GM21786 (cell line): ENCODE data around the gene GIT1.
A peak's percentile ranks its signal among the peaks of the same experiment; 100 is the strongest.

Experiments
- ATAC-seq: cut with Tn5 transposase; IDR thresholded peaks from one replicate; pipeline ENCODE4 v1.9.1; 2021; ENCODE audit not compliant: unreplicated experiment

GIT1 gene, protein sequence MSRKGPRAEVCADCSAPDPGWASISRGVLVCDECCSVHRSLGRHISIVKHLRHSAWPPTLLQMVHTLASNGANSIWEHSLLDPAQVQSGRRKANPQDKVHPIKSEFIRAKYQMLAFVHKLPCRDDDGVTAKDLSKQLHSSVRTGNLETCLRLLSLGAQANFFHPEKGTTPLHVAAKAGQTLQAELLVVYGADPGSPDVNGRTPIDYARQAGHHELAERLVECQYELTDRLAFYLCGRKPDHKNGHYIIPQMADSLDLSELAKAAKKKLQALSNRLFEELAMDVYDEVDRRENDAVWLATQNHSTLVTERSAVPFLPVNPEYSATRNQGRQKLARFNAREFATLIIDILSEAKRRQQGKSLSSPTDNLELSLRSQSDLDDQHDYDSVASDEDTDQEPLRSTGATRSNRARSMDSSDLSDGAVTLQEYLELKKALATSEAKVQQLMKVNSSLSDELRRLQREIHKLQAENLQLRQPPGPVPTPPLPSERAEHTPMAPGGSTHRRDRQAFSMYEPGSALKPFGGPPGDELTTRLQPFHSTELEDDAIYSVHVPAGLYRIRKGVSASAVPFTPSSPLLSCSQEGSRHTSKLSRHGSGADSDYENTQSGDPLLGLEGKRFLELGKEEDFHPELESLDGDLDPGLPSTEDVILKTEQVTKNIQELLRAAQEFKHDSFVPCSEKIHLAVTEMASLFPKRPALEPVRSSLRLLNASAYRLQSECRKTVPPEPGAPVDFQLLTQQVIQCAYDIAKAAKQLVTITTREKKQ

DNA sequence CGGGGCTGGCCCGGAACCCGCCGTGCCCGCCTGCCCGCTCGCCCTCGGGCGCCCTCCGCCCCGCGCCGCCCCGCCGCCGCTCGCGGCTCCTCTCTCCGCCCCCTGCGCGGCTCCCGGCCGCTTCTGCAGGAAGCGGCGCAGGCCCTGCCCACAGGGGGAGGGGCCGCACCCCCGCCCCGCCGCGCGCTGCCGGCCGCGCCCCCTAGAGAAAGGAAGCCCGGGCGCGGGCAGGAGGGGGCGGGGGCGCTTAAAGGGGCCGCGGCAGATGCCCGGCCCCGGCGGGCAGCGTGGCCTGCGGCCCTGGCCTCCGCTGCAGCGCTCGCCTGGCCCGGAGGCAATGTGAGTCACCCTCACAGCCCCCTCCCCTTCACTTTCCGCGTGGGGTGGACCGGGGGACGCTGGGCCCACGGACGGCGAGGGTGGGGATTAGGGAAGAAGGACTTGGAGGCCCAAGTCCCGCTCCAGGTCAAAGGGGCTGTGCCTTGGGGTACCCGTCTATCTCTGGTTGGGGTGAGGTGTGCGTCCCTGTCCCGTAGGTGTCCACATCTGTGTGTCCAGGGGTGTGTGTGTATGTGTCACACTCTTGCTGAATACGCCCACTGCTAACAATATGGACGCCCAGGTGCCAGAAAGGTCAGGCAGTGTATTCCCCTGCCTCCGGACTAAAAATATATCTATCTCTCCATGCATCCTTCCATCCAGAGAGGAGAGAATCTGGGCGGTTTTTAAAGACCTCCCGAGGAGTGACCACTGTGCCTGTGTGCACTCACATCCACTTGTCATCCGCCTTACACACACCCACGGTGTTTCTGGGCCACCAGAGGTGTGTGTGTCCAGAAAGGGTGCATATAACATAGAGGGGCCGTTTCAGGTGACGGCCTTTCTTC is at the start of gene GIT1:
TSS of gene GIT1 (minus strand) at position 125 of the 887 bp plus-strand sequence. CDS start 270 bp downstream, outside the sequence.
- ATAC-seq, result no peak

DNA sequence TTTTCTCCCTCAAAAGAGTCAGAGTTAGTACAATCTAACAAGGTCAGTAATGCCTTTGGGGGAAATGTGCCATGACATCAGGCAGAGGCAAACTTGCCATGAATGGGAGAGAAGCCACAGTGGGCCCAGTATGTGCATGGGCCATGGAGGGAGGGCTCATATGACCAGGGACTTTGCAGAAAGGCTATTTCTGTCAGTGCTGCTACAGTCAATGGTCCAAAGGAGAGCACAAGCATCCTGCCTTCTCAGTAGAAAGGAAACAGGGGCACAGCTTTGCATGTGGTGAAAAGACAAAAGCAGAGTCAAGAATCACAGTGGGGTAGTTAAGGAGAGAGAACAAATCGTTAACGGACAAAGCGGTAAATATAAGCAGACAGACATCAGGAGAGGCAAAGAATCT is 44.4 kb upstream of the GIT1 start:
- no peak for ATAC-seq

DNA sequence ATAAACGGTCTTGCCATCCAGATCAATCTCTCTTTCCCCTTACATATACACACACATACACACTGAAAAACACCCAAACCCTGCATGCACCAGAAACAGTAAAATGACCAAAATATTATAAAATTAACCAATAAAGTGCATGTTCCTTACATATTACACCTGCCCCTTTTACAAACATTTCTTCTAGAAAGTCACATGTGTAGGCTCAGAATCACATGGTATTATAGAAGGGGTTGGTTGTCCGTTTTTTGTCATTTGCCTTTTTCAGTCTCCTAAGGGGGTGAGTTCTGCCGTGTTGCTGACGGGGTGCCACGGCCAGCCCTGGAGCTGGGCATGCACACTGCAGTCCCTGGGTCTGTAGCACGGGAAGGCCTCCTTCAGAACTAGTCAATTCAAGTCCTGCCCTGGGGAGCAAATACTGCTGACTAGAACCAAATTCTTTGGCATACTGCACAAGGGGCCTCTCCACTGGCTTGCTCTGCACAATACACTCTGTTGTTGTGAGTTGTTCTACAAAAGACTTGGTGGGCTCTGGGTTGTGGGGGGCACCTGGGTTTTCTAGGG is 41.3 kb upstream of the GIT1 start:
- no peak for ATAC-seq

DNA sequence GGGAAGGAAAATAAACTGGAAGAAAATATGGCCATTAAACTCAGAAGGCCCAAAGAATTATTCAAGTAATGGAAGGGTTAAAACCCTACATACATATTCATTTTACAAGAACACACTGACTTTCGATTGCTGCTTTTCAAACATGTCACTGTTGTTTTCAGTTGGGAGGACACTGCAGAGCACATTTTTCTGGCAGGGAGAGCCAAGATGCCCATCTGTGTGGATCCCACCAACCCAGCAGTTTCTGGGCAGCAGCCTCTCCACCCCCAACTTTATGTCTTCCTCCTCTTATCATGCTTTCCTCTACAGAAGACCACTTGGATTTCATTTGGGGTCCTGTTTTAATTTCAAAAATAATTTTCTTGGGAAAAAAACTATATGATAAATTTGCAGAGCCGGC is 40.4 kb upstream of the GIT1 start:
- no peak for ATAC-seq

DNA sequence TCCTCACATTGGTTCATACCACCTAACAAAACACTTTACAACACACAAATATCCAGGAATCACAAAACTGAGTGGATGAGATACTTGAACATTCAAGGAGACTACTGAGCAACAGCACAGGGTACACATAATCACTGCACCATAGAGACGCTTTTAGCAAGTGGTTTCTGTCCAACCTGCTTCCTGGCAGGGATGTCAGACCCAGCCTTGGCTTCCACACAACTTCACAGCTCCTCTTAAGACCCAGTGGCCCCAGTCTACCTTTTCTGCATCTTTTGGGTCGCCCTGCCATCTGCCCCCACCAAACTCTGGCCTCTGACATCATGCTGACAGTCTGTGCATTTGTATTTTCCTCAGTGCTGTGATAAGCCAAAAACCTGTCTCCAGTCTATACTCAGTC is 39.2 kb upstream of the GIT1 start:
- no peak for ATAC-seq

DNA sequence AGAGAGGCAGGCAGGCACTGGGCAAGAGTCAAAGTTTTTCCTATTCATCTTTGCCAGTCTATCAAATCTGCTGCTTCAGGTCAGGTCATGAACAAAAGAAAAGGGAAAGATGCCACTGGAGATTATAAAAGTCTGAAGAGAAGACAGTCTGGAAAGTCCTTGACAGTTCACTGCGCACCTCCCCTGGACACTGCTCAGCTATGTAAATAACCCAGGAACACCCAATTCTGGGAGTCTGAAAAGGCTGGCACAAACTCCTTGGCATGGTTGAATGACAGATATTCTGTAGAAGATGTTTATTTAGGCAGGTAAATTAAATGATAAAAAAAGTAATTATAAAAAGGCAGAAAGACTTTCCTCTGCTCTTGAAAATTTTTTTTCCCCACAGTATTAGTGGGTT is 38.5 kb upstream of the GIT1 start:
- ATAC-seq, result no peak

DNA sequence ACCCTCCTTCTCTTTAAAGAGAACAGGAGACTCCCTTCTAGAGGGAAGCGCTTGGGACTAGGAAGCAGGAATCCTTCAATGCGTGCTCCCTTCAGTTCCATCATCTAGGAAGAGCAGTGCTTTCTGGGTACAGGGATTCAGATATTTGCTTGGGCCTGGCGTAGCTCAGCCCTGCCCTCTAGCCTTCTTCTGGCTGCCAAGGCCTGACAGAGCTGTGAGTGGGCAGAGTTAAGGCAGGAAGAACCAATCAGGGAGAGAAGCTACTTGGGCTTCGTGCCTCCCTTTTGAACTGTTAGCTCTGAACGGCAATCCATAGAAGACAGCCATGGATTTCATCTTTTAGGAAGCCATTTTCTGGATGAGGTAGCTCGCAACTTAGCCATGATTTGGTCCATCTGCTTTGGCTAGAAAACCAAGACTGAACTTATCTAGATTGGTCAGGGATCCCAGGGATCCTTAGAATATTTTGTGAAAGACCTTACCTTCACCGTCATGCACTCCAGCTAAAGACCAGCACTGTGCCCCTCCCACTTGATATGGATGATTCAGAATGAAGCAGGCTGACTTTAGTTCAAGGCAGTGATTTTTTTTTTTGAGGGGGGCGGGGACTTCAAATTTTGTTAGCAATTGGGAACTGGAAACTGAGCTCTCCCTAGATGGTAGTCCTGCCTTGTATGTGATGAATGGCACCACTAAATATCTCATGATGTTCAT is 35.7 kb upstream of the GIT1 start:
- no peak for ATAC-seq

DNA sequence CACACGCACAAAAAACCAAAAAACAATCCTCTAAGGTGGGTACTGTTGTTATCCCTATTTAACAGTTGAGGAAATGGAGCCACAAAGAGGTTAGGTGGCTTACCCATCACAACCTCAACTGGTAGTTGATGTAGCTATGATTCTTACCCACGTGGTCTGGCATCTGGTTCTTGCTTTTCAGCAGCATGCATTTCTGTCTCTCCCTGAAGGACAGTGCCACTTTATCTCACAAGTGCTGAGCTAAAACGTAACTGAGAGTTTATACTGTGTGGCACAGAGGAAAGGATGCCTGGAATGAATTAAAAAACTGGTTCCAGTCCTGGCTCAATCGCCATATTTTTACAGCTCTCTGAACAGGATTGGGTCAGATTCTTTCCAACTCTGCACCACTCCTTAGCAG is 35.1 kb upstream of the GIT1 start:
- ATAC-seq, result no peak

DNA sequence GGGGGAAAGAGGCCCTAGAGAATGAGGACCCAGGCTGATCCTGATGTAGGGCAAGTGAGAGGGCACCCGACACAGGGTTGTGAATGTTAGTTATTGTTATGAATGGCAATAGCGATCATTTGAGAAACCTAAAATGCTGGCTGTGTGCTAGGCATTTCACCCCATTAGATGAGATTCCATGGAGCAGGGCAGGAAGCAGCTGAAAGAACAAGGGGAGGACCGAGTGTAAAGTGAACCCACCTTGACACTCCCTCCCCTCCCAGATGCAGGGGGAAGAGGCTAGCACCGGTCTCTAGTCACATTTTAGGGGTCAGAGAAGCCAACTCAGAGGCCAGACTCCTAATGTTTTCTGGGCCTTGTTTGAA is 33.8 kb upstream of the GIT1 start:
- ATAC-seq, result no peak

DNA sequence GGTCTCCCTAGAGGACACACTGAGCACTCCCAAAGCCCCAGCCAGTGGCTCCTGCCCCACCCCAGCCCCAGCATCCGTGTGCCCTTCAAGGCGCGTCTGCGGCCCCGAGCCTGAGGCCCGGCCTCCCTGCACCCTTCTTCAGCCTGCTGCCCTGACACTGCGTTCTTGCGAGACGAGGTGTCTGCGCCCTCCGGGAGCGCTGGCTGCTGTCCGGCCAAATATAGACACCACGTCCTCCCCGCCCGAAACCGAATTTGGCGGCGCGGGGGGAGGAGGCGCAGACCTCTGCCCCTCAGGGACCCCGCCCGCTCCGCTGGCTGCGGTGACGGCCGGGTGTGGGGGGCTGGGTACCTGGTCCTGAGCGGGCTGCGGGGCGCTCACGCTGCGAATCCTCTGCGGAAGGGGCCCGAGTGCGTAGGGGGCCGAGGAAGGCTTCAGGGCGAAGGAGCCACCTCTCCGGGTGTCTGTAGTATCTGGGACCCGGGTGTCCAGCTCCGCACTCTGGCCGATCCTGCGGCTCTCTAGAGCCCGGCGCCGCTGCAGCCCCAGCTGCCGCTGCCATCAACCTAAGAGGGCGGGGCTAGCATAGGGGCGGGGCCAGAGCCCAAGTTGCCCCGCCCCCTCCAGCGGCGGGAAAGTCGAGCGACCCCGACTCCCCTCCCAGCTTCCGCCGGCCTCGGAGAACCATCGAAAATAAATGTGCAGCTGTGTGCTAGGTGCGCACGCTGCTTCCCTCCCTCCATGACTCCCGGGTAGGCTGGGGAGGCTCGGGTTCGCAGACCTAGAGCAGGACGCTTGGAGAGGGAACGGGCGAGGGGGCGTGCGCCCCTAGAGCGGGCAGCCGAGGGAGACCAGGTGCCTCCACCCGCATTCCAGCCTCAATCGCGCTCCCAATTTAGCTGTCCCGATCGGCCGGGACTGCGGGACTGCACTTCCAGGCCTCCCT is 33.2 kb upstream of the GIT1 start, which contains the start of gene CORO6:
TSS of gene CORO6 (minus strand) at position 576 of the 946 bp plus-strand sequence. CDS start 1,491 bp downstream, outside the sequence.
- peak; percentile 43 for ATAC-seq

DNA sequence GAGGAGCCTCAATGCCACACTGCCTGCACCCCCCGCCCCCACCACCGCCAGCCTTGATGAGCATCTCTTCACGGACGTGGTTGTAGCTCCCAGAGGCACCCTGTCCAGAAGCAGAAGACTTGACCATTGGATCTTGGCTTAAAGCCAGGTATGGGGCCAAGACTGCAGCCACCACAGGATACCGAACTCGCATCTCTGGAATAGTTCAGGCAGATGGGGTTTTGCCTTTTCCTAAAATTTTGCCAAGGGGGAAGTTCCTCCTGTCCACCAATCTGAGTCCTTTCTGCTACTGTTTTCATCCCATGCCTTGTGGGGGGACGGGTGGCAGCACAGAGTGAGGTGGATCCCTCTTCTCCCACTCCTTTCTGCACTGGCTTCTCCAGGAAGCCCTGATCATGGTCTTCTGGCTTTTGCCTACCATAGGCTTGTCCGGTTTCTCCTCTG is 32.3 kb upstream of the GIT1 start:
- no peak for ATAC-seq

DNA sequence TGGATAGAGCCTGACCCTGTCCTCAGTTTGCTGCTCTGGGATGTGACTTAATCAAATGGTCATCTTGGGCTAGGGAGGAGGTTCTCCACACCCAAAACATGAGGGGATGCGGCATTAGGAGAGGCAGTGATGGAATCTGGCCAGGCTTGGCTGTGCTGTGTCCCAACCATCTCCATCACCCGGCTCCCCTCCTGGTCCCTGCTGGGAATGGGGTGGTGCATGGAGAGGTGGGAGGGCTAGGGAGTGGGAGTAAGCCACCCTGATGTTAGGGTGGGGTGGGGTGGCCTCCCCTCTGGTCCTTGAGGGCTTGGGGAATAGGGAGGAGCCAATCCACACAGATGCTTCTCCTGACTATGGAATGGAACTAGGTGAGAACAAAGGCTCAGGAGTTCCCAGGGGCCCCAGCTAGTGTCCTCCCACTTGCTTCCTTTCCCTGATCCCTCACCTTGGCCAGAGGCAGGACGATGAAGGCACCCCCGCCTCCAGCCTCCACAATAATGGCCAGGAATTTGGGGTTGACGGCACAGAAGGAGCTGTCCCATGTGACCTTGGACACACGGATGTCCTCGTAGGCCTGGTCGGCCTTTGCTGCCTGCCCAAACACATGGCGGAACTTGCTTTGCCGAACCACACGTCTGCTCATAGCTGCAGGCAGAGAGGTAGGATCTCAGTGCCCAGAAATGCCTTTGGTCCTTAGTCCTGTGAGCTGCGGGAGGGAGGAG is 31.5 kb upstream of the GIT1 start:
- ATAC-seq, result no peak

DNA sequence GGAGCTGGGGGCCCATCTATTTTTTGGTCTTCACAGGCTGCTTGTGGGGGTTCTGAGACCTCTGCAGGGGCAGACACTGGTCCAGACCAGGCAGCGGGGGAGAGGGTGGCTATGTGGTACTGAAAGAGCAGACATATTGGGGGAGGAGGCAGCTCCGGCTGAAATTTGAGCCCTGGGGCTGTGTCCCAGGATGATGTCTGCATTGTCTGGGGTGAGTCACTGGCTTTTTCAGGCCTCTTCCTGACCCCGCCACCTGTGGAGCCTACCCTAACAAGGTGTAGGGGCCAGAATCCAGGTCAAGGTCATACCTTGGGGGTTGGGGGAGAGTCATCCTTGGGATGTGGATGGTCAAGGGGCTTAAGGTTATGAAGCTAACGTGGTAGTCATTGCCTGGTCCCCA is 30.8 kb upstream of the GIT1 start:
- no peak for ATAC-seq

DNA sequence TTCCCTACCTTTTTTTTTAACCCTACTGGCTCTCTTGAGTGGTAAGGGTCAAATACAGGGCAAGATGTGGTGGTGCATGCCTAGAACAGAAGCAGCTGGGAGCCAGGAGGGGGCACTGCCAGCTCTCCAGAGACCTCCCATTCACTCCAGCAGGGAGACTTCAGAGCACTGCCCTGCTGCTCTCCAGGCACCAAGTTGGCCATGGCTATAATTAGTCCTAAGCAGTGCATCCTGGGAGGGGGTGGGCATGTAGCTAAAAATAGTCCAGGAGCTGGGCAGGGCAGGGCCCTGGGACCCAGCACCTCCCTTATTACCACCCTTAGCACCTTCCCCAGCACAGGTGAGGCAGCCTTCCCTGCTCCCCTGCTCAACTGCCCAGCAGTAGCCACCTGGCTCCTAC is 29.8 kb upstream of the GIT1 start:
- no peak for ATAC-seq

DNA sequence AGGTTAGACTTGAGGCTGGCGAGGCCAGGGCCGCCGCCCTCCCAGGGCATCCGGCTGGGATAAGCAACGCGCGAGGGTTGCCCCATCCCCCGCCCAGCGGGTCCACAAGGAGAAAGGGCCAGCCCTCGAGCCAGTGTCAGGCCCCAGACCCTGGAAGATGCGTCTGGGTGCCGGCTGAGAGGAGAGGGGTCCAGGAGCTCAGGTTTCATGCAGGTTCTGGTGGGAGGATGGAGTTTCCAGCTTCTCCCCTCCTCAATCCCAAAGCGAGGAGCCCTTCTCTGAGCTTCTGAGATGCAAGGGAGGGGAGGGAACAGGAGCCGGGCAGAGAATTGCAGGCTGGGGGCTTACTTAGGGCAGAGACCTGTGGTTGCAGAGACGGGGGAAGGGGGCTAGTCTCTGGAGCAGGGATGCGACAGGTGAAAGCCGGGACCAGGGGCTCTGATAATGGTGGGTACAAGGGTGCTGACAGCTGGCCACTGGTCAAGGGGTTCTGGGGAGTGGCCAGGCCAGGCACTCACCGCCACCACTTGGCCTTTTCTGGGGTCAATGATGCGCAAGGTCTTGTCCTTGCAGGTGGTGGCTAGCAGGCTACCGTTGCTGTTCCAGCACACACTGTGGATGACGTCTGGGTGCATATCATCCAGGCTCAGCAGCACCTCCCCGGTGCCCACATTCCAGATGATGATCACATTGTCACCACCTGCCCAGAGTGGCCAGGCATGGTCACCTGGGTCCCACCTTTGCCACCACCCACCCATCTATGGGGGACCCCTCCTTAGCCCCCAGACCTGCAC is 29.0 kb upstream of the GIT1 start:
- no peak for ATAC-seq

DNA sequence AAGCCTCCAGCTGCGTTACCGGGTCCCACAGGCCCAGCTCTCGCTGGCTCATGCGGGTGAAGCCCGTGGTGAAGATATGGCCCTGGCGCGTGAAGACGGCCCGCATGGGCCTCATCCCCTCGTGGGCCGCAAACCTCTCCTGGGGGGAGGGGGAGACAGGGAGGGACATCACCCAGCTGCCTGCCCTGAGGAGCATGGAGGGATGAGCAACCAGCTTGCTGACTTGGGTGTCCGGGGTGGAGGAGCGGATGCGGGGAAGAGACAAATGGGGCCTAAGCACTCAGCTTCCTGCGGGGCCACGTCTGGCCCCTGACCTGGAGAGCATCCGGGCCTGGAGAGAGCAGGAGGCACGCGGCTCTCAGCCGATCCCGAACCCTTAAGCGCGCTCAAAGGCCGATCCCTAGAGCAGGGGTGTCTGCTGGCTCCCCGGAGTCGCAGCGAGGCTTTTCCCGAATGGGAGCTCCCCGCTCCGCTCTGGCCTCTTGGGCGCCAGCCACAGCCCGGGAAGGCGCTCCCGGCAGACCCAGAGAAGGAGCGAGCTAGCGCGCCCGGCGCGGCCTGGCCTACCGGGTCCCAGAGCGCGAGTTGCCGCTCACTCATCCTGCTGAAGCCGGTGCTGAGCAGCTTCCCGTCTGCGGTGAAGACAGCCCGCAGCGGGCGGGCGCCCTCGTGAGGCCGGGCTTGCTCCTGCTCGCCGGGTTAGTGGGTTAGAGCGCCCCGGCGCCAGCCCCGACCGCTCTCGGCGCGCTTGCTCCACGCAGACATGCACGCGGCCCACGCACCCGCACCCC is 28.2 kb upstream of the GIT1 start:
- ATAC-seq, result peak; percentile 9

DNA sequence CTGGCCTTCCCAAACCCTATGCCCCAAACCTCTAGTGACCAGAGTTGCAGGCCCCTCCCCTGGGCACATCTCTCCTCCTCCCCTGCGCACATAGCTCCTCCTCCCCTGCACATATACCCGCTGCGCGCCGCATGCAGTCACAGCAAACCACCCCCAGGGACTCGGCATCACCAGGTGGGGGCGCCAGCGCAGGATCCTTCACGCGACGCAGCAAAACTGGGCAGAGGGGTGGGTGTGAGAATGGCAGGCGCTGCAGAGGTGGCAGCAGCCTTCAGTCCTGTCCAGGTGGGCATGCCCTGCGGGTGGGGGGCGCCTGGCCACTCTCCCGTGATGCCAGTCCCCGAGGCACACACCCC is 27.7 kb upstream of the GIT1 start:
- ATAC-seq, result peak; percentile 52
